PFSK-1 (cell line): Measurements from ENCODE around the gene WDR48.

Source experiments
- FOXP2 ChIP-seq: optimal IDR thresholded peaks from 2 replicates; pipeline ENCODE3; 2011; ENCODE audit warnings: borderline replicate concordance, control low read depth, inconsistent platforms; ENCODE audit not compliant: insufficient read depth; ENCODE audit errors: extremely low read length, extremely low read depth
- POLR2AphosphoS5 ChIP-seq: IDR thresholded peaks from 2 replicates; pipeline ENCODE4 v1.6.1; 2012; ENCODE audit warnings: low read depth, mild to moderate bottlenecking, control low read depth, low read length, moderate library complexity
- REST ChIP-seq, 2 experiments: IDR thresholded peaks; 2 replicates each; pipeline versions ENCODE4 v1.6.1 to v1.8.0; 2011 to 2012; ENCODE audit warnings: low read depth in 2 of 2, low read length in 2 of 2, control low read depth in 1 of 2, inconsistent platforms in 1 of 2, mild to moderate bottlenecking in 1 of 2, moderate library complexity in 1 of 2; ENCODE audit not compliant: insufficient read depth in 1 of 2
- SIN3A ChIP-seq: IDR thresholded peaks from 2 replicates; pipeline ENCODE4 v1.6.1; 2012; ENCODE audit warnings: mild to moderate bottlenecking, low read length, moderate library complexity, borderline replicate concordance; ENCODE audit not compliant: insufficient read depth
- TAF1 ChIP-seq: IDR thresholded peaks from 2 replicates; pipeline ENCODE4 v1.6.1; 2012; ENCODE audit warnings: low read length, control low read depth, borderline replicate concordance; ENCODE audit not compliant: insufficient read depth

The WDR48 gene

GRCh38 chr3:39102504-39103323 lies 50.9 kb downstream of the WDR48 start:
- TF ChIP-seq FOXP2 = no peak
- TF ChIP-seq POLR2AphosphoS5 = no peak
- TF ChIP-seq SIN3A = no peak
- no peak for TF ChIP-seq REST (IDR thresholded peaks at IDR 0.05; ENCODE audit: insufficient read depth in 1 of 2, low read depth in 2 of 2, low read length in 2 of 2)
- no peak for TF ChIP-seq TAF1

GRCh38 chr3:39103324-39103693 lies 51.5 kb downstream of the WDR48 start:
- TF ChIP-seq TAF1 (no peak), FOXP2 (no peak), SIN3A (no peak), POLR2AphosphoS5 (no peak), REST (IDR thresholded peaks at IDR 0.05; ENCODE audit: insufficient read depth in 1 of 2, low read depth in 2 of 2, low read length in 2 of 2) (no peak)

DNA sequence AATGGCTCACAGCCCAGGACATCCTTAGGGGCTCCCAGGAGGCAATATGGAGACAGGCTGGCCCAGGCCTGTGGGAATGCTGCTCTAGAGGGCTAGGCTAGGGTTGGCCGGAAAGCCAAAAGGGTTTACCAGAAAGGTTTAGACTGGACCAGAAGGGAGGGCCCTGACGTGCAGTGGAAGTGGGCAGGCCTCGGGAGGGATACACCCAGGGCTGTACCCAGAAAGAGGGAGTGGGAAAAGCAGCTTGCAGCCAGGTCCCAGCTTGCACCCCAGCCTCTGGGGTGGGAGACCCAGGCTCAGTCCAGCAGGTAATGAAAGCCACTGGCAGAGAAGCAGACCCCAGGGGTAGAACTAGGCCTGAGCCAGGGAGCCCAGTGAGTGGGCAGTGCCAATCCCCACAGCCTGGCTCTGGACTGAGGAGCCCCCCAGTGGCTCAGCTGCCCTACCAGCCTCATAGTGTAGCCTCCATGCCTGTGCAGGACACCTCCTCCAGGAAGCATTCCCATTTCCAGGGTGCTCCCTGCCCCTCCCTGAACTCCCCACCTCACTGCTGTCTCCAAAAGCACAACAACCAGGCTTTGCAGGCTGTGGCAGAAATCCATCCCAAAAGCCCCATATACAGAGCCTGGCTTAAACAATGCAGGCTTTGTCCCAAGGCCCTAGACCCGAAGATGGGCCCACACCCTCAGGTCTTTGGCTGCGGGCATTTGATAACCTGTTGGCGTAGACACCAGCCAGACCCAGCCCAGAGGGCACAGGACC lies 52.2 kb downstream of the WDR48 start:
- TF ChIP-seq REST (IDR thresholded peaks at IDR 0.05; ENCODE audit: insufficient read depth in 1 of 2, low read depth in 2 of 2, low read length in 2 of 2) = no peak
- TF ChIP-seq POLR2AphosphoS5 = no peak
- no peak for TF ChIP-seq TAF1
- no peak for TF ChIP-seq SIN3A
- no peak for TF ChIP-seq FOXP2

- TF ChIP-seq SIN3A (no peak), POLR2AphosphoS5 (no peak), TAF1 (no peak), FOXP2 (no peak), REST (IDR thresholded peaks at IDR 0.05; ENCODE audit: insufficient read depth in 1 of 2, low read depth in 2 of 2, low read length in 2 of 2) (no peak)
Measured at GRCh38 chr3:39104961-39105686, 53.3 kb downstream of the WDR48 start.
